K562 (cell line): ENCODE measurements around the gene PARD3. TPM values are rescaled to one million over a fixed set of nuclear protein-coding genes. Genes with fewer than 3 reads are reported as not detected.

Source experiments
- ATAC-seq: fragments of 200-7000 bp; cut with Tn5 transposase; 3 replicates; pipeline ENCODE4 v1.9.1; 2020; ENCODE audit warnings: moderate library complexity
- BruUV-seq: library from RNA; stranded (reverse); fragments of 400-500 nt; replicated peaks from 2 replicates; lab custom pipeline; 2021; lab: Mats Ljungman, UMichigan
- CTCF ChIA-PET: fragments of 300-600 bp; formaldehyde crosslinking; extraction: SDS; loops from one replicate; lab custom pipeline; 2021; ENCODE audit warnings: low intra/inter-chr PET ratio; lab: Yijun Ruan, JAX
- POLR2A ChIA-PET: fragments of 300-600, 350-650 bp; sonication (Branson Sonifier 250); formaldehyde crosslinking; extraction: SDS; loops from one replicate; lab custom pipeline; 2021; ENCODE audit warnings: antibody characterized with exemption, inconsistent platforms; lab: Yijun Ruan, JAX
- DNase-seq, 4 experiments: peaks; one replicate each; pipeline versions ENCODE4 v3.0.0 to v3.0.0-alpha.2; 2011 to 2018; ENCODE audit warnings: low spot score in 3 of 4, mixed read lengths in 3 of 4; ENCODE audit errors: extremely low read depth in 1 of 4
- FAIRE-seq: peaks from 2 replicates; lab custom pipeline; 2011; peaks lifted over from hg19 to GRCh38; lab: Jason Lieb, UNC
- H2AFZ ChIP-seq: 2 replicates; pipeline ENCODE4 v1.6.0; 2011; ENCODE audit warnings: low read depth, low read length, control low read depth, inconsistent platforms
- H3K27ac ChIP-seq: fragments of 200-600 bp; 3 replicates; pipeline ENCODE4 v1.8.0; 2011; ENCODE audit warnings: low read depth, mild to moderate bottlenecking, control low read depth, inconsistent platforms, low read length, moderate library complexity, mixed read lengths; ENCODE audit errors: extremely low read depth
- H3K27me3 ChIP-seq, 2 experiments: fragments of 300-600 bp in 1 of 2; 2 replicates in 1 of 2; 3 replicates in 1 of 2; pipeline versions ENCODE4 v1.6.0 to v1.8.0; 2011; ENCODE audit warnings: inconsistent platforms in 2 of 2, low read length in 2 of 2, mild to moderate bottlenecking in 1 of 2, mixed read lengths in 1 of 2, moderate library complexity in 1 of 2; ENCODE audit not compliant: control insufficient read depth in 2 of 2, insufficient read depth in 2 of 2
- H3K36me3 ChIP-seq: fragments of 300-600 bp; 3 replicates; pipeline ENCODE4 v1.8.0; 2011; ENCODE audit warnings: mild to moderate bottlenecking, low read length, inconsistent platforms; ENCODE audit not compliant: control insufficient read depth, insufficient read depth
- H3K4me1 ChIP-seq, 2 experiments: fragments of 200-600 bp in 1 of 2; replicated peaks in 1 of 2; 2 replicates in 1 of 2; 3 replicates in 1 of 2; pipeline versions ENCODE4 v1.5.1 to v1.8.0; 2011; ENCODE audit warnings: inconsistent platforms in 2 of 2, low read length in 2 of 2, mild to moderate bottlenecking in 1 of 2, mixed read lengths in 1 of 2, moderate library complexity in 1 of 2; ENCODE audit not compliant: control insufficient read depth in 2 of 2, insufficient read depth in 2 of 2
- H3K4me2 ChIP-seq: 2 replicates; pipeline ENCODE4 v1.6.1; 2011; ENCODE audit warnings: low read length, control low read depth, inconsistent platforms, mixed read lengths; ENCODE audit not compliant: insufficient read depth
- H3K4me3 ChIP-seq: fragments of 200-600 bp; sonication (generic), shearing (Covaris generic); 2 replicates; pipeline ENCODE4 v1.5.1; 2016; ENCODE audit warnings: control low read depth, inconsistent platforms
- H3K79me2 ChIP-seq: fragments of 200-600 bp; 3 replicates; pipeline ENCODE4 v1.8.0; 2011; ENCODE audit warnings: low read length, inconsistent platforms; ENCODE audit not compliant: control insufficient read depth, insufficient read depth
- H3K9ac ChIP-seq, 2 experiments: 2 replicates each; pipeline versions ENCODE4 v1.6.0 to v1.6.1; 2011; ENCODE audit warnings: low read depth in 2 of 2, low read length in 2 of 2, control low read depth in 1 of 2, inconsistent platforms in 1 of 2, mild to moderate bottlenecking in 1 of 2, mixed read lengths in 1 of 2; ENCODE audit not compliant: insufficient read depth in 1 of 2
- H3K9me1 ChIP-seq: one replicate; pipeline ENCODE4 v1.6.0; 2011; ENCODE audit warnings: inconsistent platforms, mild to moderate bottlenecking, low read length, moderate library complexity; ENCODE audit not compliant: control insufficient read depth, insufficient read depth
- H3K9me3 ChIP-seq: replicated peaks from 2 replicates; pipeline ENCODE4 v1.5.1; 2011; ENCODE audit warnings: low read depth, low read length, inconsistent platforms; ENCODE audit not compliant: control insufficient read depth, insufficient read depth
- H4K20me1 ChIP-seq: replicated peaks from 2 replicates; pipeline ENCODE4 v1.6.1; 2011; ENCODE audit warnings: low read length, inconsistent platforms, mixed read lengths; ENCODE audit not compliant: control insufficient read depth, insufficient read depth
- UBTF ChIP-seq, 2 experiments: IDR thresholded peaks; 2 replicates each; pipeline ENCODE4 v1.6.1; 2012; ENCODE audit warnings: improper control_type of control experiment in 2 of 2, low read depth in 2 of 2, low read length in 2 of 2, borderline replicate concordance in 1 of 2
- WGBS: fragments of 100-300 bp; shearing (Covaris generic); methylation state at CpG from one replicate; pipeline ENCODE4 v1.1.6; 2016; ENCODE audit warnings: low coverage, mixed read lengths; ENCODE audit not compliant: insufficient coverage; ENCODE audit errors: missing lambda C conversion rate; 5-methylcytosine and 5-hydroxymethylcytosine counted together
- in situ Hi-C: fragments of 300-500 bp; cut with MboI; formaldehyde crosslinking; loops from 4 replicates; pipeline ENCODE4 v1.15.0; 2018; ENCODE audit warnings: inconsistent platforms, mixed read lengths
- intact Hi-C: fragments of 100-400 bp; cut with micrococcal nuclease; formaldehyde crosslinking; loops from 2 replicates; pipeline ENCODE4 v1.14.2; 2022
- polyA plus RNA-seq, 8 experiments: library from polyadenylated mRNA; depleted of rRNA in 4 of 8; stranded (reverse) in 5 of 8; unstranded in 3 of 8; fragments of >200 nt; fragmentation: Nextera tagmentation in 2 of 8; fragmentation: Illumina TruSeq in 1 of 8; extraction: Ambion mirVana in 2 of 8; extraction: Trizol in 1 of 8; gene quantifications; 2 replicates each; pipeline versions ENCODE4 v1.2.1 to v1.2.3, GENCODE V29; 2011 to 2014; ENCODE audit warnings: inconsistent platforms in 1 of 8, missing spikeins in 1 of 8
- total RNA-seq, 7 experiments: library from RNA; depleted of rRNA in 6 of 7; stranded (reverse); fragments of >200 nt in 6 of 7; fragmentation: Illumina TruSeq in 2 of 7; extraction: Trizol in 2 of 7; gene quantifications; 2 replicates each; pipeline versions ENCODE4 v1.2.1 to v1.2.3, GENCODE V29; 2011 to 2021; ENCODE audit warnings: low replicate concordance in 1 of 7

Gene PARD3
- total and polyA plus RNA-seq, 9 of the 15 experiments (the other 6 are each of a cell fraction or from before 2014, with no cell fraction given): 2.7 to 11.7 (median 7.7) TPM

- WGBS: 27% methylated on average over 18 of the region's 18 CpGs
These were observed 173.8 kb downstream of the PARD3 start for GRCh38 chr10:34641147-34641912.

More at GRCh38 chr10:34641147-34641912, 173.8 kb downstream of the PARD3 start:
- Histone ChIP-seq H3K4me2 (no peak overlapping the region), H3K27me3 (0 out of 5 replicates have a peak, but pooled peaks cover 0 to 4% of the 10 kb centered on the region in 2 experiments), H3K9me3 (no peaks in the 10 kb centered on the region), H4K20me1 (peaks cover 24% of the 10 kb centered on the region; the same call in 1 of the 2 replicates), H3K4me1 (no peaks in the 10 kb centered on the region), H3K79me2 (no peaks in the 10 kb centered on the region), H3K9me1 (no peaks in the 10 kb centered on the region), H3K36me3 (no peaks in the 10 kb centered on the region), H2AFZ (no peak overlapping the region), H3K9ac (no peak overlapping the region)
- FAIRE-seq (no peak), DNase-seq (no peak)
- BruUV-seq: no TSS peak
- intact Hi-C loops: no loop called here
- CTCF ChIA-PET: interaction anchor here (0.7 kb wide), 1 partner anchor 1321 kb away, joined by 3 read pairs; no protein-coding TSS in a partner anchor
- POLR2A ChIA-PET: no interaction called here
- TF ChIP-seq UBTF (IDR thresholded peaks at IDR 0.05; ENCODE audit: borderline replicate concordance in 1 of 2, low read depth in 2 of 2, low read length in 2 of 2): no peak
- TF ChIP-seq, all 486 proteins: peak for 0
- no peak for ATAC-seq
- Histone ChIP-seq H3K4me3 (no peak overlapping the region), H3K27ac (no peak overlapping the region)
- in situ Hi-C loops: loop anchor here (25.0 kb wide), 1 partner anchor 804 kb away; no protein-coding TSS in a partner anchor
